ENCODE data around the gene C1QTNF6.

The C1QTNF6 gene

DNA sequence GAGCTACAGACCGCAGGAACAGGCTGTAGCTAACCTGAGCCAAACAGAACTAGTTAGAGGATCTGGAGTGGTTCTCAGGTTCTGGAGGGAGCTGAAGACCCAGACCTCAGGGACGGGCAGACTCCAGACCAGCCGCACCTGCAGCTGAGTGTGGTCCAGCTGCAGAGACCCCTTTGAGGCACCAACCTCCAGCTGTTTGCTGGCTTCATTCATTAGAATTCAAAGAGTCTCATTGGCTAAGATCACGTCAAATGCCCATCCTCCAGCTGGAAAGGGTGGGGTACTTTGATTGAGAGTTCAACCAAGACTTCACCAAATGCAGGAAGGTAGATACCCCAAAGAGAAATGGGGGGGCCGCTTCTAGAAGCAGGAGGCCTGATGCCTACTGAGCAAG lies 25.0 kb downstream of the C1QTNF6 start:
- peaks cover 2% of the 10 kb centered on the region for H3K27me3 Mint-ChIP-seq
- H3K4me3 Mint-ChIP-seq = peak overlapping the region; percentile 64
- DNase-seq (no peak), ATAC-seq (no peak)
- no peaks in the 10 kb centered on the region for H3K36me3 Mint-ChIP-seq (ENCODE audit: low read depth)
- peaks cover 91% of the 10 kb centered on the region for H3K4me1 Mint-ChIP-seq
- peak overlapping the region; percentile 97 for H3K27ac Mint-ChIP-seq
- H3K9me3 Mint-ChIP-seq = no peaks in the 10 kb centered on the region

DNA sequence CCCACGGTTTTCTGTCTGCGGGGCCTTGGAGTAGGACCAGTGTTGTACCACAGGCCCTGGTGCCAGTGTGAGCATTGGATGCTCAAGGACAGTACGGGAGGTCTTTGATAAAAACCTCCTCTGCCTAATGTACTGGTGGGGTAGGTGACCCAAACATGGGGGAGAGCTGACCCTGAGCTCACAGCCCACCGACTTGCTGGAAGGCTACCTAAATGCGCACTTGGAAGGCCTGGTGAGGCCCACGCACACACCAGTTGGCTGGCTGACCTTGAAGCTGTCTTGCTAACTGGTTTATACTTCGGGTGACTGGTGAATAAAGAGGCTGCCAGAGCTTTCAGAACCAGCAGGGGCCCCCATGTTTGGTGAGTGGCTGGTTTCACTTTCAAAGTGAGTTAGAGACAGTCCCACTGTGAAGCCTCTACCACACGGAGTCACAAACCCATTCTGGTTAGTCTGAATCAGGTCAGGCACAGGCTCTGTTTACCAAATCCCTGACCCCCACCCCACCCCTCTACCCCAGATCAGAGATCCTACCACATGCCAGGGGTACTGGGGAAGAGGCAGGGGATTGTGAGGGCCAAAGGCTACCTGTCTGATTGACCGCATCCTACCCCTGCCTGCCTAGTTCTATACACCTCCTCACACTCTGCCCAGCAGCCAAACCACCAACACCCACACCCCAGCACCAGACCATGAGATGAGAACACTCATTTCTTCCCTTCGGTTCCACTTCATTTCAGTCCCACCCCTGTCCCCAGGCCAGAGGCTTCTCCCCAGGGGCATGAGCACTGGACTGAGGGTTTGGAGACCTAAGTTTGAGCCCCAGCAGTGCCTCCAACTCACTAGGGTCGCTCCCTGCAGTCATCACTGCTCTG lies 25.6 kb downstream of the C1QTNF6 start:
- peaks cover 91% of the 10 kb centered on the region for H3K4me1 Mint-ChIP-seq
- H3K27ac Mint-ChIP-seq = peak overlapping the region; percentile 97
- no peaks in the 10 kb centered on the region for H3K36me3 Mint-ChIP-seq (ENCODE audit: low read depth)
- no peaks in the 10 kb centered on the region for H3K9me3 Mint-ChIP-seq
- H3K27me3 Mint-ChIP-seq = peaks cover 2% of the 10 kb centered on the region
- H3K4me3 Mint-ChIP-seq = peak overlapping the region; percentile 64
- peak; percentile 76 for DNase-seq
- peak; percentile 72 for ATAC-seq

DNA sequence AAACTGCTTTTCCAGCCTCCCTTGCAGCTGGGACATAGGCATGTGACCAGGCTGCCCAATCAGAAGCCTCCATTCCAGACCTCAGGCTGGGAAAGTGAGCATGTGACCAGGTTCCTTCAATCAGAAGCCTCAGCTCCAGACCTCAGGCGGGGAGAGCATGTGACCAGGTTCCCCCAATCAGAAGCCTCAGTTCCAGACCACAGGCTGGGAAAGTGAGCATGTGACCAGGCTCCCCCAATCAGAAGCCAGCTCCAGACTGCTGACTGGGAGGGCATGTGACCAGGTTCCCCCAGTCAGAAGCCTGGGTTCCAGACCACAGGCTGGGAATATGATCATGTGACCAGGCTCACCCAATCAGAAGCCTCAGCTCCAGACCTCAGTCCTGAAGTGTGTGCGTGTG lies 26.6 kb downstream of the C1QTNF6 start:
- ATAC-seq = no peak

DNA sequence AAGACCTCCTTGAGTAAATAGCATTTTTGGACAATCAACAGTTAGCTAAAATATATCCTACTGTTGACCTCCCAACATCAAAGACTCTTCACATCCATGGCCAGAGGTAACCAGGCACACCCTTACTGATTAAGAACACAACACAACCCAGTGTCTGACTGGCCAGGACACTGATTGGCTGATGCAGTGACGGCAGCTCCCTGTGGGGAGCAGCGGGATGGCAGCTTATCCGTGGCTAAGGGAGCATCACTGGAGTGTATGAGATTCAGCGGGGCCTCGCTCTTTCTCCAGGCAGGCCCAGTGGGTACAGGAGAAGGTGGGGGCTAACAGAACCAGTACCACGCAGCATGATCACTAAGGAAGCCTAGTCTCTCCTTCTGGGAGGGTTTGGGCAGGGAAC lies 28.0 kb downstream of the C1QTNF6 start:
- peak overlapping the region; percentile 17 for H3K27ac Mint-ChIP-seq
- peaks cover 2% of the 10 kb centered on the region for H3K27me3 Mint-ChIP-seq
- no peak overlapping the region for H3K4me3 Mint-ChIP-seq

More for the DNA sequence above, 26.6 kb downstream of the C1QTNF6 start:
- Mint-ChIP-seq H3K4me1 (peaks cover 88% of the 10 kb centered on the region), H3K9me3 (no peaks in the 10 kb centered on the region), H3K27ac (peak overlapping the region; percentile 97), H3K4me3 (peak overlapping the region; percentile 64), H3K27me3 (peaks cover 2% of the 10 kb centered on the region), H3K36me3 (ENCODE audit: low read depth) (no peaks in the 10 kb centered on the region)
- DNase-seq = peak; percentile 42

DNA sequence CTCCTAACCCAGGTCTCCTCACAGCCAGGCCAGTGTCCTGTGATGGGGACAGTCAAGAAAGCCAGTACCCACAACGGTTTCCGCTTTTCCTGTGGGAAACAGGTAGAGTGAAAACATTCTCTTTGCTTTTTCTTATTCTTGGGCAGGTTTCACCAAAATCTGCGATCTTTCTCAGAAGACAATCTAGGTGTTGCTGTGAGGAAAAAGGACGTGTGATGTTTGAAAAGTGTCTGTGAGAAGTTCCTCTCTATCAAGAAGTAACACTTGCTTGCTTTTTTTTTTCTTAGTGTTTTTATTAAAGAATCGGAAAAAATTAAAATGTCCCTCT lies 29.1 kb downstream of the C1QTNF6 start:
- Mint-ChIP-seq H3K4me1 (peaks cover 82% of the 10 kb centered on the region), H3K36me3 (ENCODE audit: low read depth) (no peaks in the 10 kb centered on the region), H3K4me3 (peak overlapping the region; percentile 7), H3K27ac (peak overlapping the region; percentile 50), H3K27me3 (peaks cover 2% of the 10 kb centered on the region), H3K9me3 (no peaks in the 10 kb centered on the region)
- DNase-seq = no peak
- ATAC-seq = no peak

More for the DNA sequence above, 28.0 kb downstream of the C1QTNF6 start:
- Mint-ChIP-seq H3K4me1 (peaks cover 86% of the 10 kb centered on the region), H3K36me3 (ENCODE audit: low read depth) (no peaks in the 10 kb centered on the region), H3K9me3 (no peaks in the 10 kb centered on the region)
- ATAC-seq (no peak), DNase-seq (no peak)

DNA sequence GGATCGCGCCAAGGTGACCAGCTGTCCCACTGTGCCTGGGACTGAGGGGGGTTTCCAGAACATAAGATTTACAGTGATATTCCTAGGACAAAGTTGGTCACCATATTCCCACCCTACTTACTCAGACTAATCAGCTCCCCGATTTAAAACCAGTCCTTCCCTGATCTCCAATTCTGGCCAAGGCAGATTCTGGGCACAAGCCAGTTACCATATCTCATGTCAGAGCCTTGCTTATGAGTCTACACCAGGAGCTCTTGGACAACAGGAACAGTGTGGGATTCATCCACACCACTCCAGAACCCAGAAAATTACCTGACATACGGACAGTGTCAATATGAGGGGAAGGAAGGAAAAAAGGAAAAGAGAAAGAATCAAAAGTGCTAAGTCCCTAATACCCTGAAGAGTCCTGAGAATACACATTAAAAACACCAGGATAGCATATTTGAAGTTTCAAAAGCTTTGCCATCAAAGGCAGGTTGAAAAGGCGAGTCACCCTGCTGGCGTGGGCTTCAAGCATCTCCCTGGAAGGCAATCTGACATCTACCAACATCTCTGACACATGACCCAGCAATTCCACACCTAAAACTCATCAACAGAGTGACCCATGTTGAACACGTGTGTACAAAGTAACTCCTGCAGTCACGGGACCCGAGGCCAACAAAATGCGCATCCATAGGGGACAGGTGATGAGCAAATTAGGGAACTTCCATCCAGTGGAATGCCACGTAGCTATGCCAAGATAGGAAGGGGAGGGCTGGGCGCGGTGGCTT lies 30.3 kb downstream of the C1QTNF6 start:
- Mint-ChIP-seq H3K27ac (no peak overlapping the region), H3K4me1 (peaks cover 74% of the 10 kb centered on the region), H3K36me3 (ENCODE audit: low read depth) (no peaks in the 10 kb centered on the region), H3K4me3 (no peak overlapping the region), H3K27me3 (peaks cover under 1% of the 10 kb centered on the region), H3K9me3 (no peaks in the 10 kb centered on the region)
- ATAC-seq (no peak), DNase-seq (no peak)

DNA sequence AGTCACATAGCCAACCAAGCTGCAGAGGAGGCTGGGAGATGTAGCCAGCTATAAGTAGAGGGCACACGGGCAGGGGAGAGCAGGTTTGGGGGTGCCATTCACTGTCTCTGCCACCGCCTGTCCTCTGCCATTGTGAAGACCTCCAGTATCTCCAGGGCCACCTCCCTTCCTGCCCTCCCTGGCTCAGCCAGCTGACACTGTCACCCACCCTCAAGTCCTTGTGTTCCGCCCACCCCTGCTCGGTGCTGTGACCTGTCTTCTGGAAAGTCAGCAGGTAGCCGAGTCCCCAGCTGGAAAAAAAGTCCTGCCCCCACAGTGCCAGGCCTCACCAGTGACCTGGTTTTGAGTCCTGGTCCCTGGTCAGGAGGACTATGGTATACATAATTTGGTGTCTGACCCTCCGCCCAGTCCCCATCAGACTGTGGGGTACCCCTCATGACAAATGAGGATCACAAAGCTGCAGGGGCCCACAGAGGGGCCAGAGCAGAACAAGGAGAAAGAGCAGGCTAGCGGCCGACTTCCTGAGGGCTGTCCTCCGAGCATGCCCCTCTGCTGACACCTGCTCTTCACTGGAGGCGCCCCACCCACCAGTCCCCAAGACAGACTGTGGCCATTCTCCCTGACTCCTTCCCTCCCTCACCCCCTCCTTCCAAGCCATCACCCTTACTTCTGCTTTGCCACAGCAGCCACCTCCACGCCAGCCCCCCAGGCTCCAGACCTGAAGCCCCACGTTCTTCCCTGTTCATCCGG lies 31.2 kb downstream of the C1QTNF6 start:
- H3K27me3 Mint-ChIP-seq = no peaks in the 10 kb centered on the region
- H3K36me3 Mint-ChIP-seq (ENCODE audit: low read depth) = no peaks in the 10 kb centered on the region
- peaks cover 66% of the 10 kb centered on the region for H3K4me1 Mint-ChIP-seq
- H3K4me3 Mint-ChIP-seq = no peak overlapping the region
- DNase-seq = no peak
- no peak for ATAC-seq
- H3K27ac Mint-ChIP-seq = no peak overlapping the region
- H3K9me3 Mint-ChIP-seq = no peaks in the 10 kb centered on the region

DNA sequence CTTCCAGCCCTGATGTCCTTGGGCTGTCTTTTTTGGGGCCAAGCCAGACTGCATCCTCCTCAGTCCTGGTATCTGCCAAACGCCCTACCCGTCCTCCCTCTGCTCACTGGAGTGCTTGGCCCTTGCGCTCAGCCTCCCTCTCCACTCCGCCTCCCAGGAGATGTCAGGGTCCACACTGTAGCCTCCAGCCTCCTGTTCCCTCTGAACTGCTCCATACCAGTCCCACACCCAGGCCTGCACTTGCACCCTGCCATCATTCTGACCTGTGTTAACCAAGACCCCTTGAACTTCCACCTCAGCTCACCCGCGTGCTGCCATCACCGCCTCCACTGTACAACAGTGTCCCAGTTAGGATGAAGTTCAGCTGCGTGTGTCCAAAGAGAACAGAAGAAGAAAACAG lies 32.1 kb downstream of the C1QTNF6 start:
- DNase-seq = no peak
- ATAC-seq = no peak
- H3K9me3 Mint-ChIP-seq = no peaks in the 10 kb centered on the region
- H3K4me3 Mint-ChIP-seq = no peak overlapping the region
- H3K4me1 Mint-ChIP-seq = peaks cover 62% of the 10 kb centered on the region
- no peaks in the 10 kb centered on the region for H3K27me3 Mint-ChIP-seq
- H3K36me3 Mint-ChIP-seq (ENCODE audit: low read depth) = no peaks in the 10 kb centered on the region
- H3K27ac Mint-ChIP-seq = peak overlapping the region; percentile 58

DNA sequence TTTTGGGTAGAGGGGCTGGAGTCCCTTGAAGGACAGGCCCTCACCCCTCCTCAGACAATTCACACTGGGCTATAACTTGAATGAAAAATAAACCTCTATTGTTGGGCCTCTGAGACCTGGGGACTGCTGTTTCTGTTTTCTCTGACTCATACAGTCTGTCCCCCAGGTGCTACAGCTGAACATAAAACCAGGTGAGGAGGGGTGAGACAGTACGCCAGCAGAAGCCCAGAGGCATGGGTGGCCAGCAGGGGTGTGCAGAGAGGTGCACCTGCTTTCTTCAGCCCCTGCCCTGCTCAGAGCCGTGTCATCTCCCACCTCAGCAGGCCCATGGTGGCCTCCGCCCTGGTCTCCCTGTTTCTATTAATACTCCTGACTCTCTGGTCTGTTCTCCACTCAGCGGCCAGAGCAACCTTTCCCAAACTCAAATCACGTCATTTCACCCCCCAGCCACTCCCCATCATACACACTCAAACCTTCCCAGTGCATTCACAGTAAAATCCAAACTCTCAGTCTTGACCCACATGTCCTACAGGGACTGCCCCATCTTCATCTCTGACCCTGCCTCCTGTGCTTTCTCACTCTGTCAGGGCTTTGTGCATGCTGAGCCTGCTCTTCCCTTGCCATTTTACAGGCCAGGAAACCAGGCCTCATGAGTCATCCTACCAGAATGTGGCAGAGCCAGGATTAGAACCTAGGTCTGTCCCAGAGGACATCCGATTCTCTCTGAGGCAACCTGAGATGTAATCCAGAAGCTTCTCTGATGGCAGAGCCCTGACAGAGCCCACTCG lies 32.9 kb downstream of the C1QTNF6 start:
- Mint-ChIP-seq H3K4me1 (peaks cover 66% of the 10 kb centered on the region), H3K27ac (peak overlapping the region; percentile 58), H3K9me3 (peaks cover 4% of the 10 kb centered on the region), H3K27me3 (no peaks in the 10 kb centered on the region), H3K36me3 (ENCODE audit: low read depth) (no peaks in the 10 kb centered on the region), H3K4me3 (no peak overlapping the region)
- ATAC-seq (peak; percentile 78), DNase-seq (peak; percentile 45)

DNA sequence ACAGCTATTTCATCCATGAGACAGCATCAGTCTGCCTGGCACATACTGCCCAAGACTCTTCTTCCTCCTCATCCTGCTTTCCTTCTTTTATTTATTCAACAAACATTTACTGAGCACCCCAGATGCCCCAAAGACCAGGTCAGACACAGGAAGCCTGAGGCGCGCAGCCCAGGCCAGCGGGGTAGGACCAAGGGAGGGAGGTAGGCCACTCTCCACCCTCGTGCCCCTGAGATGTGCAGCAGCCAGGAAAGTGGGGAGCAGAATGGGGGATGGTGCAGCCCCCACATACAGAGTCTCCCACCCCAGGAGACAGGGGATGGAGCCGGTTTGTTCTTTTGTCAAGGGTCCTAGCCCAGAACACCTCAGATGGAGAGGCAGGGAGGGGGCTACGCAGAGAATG lies 34.1 kb downstream of the C1QTNF6 start:
- H3K4me1 Mint-ChIP-seq = peaks cover 60% of the 10 kb centered on the region
- no peak overlapping the region for H3K27ac Mint-ChIP-seq
- no peaks in the 10 kb centered on the region for H3K36me3 Mint-ChIP-seq (ENCODE audit: low read depth)
- ATAC-seq (no peak), DNase-seq (no peak)
- H3K4me3 Mint-ChIP-seq = no peak overlapping the region
- H3K9me3 Mint-ChIP-seq = peaks cover 4% of the 10 kb centered on the region
- H3K27me3 Mint-ChIP-seq = no peaks in the 10 kb centered on the region

DNA sequence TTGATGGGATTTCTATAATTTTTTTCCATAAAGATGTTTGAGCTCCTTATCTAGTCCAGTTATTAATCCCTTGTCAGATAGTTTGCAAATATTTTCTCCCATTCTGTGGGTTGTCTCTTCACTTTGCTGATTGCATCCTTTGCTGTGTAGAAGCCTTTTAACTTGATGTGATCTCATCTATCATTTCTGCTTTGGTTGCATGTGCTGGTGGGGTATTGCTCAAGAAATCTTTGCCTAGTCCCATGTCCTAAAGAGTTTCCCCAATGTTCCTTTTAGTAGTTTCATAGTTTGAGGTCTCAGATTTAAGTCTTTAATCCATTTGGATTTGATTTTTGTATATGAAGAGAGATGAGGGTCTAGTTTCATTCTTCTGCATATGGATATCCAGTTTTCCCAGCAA lies 36.6 kb downstream of the C1QTNF6 start:
- H3K27me3 Mint-ChIP-seq = no peaks in the 10 kb centered on the region
- H3K27ac Mint-ChIP-seq = no peak overlapping the region
- no peak overlapping the region for H3K4me3 Mint-ChIP-seq
- DNase-seq (no peak), ATAC-seq (no peak)
- H3K36me3 Mint-ChIP-seq (ENCODE audit: low read depth) = peaks cover 12% of the 10 kb centered on the region
- peaks cover 4% of the 10 kb centered on the region for H3K9me3 Mint-ChIP-seq
- peaks cover 59% of the 10 kb centered on the region for H3K4me1 Mint-ChIP-seq

DNA sequence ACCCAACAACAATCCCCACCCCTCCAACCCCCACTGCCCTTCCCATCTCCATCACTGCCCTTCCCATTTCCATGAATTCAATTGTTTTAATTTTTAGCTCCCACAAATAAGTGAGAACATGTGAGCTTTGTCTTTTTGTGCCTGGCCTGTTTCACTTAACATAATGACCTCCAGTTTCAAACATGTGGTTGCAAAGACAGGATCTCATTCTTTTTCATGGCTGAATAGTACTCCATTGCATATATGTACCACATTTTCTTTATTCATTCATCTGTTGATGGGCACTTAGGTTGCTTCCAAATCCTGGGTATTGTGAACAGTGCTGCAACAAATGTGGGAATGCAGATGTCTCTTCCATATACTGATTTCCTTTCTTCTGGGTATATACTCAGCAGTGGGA lies 37.3 kb downstream of the C1QTNF6 start:
- Mint-ChIP-seq H3K27ac (peak overlapping the region; percentile 93), H3K27me3 (no peaks in the 10 kb centered on the region), H3K4me1 (peaks cover 60% of the 10 kb centered on the region), H3K9me3 (peaks cover 4% of the 10 kb centered on the region), H3K36me3 (ENCODE audit: low read depth) (peaks cover 19% of the 10 kb centered on the region), H3K4me3 (peak overlapping the region; percentile 82)
- no peak for DNase-seq
- ATAC-seq = no peak

DNA sequence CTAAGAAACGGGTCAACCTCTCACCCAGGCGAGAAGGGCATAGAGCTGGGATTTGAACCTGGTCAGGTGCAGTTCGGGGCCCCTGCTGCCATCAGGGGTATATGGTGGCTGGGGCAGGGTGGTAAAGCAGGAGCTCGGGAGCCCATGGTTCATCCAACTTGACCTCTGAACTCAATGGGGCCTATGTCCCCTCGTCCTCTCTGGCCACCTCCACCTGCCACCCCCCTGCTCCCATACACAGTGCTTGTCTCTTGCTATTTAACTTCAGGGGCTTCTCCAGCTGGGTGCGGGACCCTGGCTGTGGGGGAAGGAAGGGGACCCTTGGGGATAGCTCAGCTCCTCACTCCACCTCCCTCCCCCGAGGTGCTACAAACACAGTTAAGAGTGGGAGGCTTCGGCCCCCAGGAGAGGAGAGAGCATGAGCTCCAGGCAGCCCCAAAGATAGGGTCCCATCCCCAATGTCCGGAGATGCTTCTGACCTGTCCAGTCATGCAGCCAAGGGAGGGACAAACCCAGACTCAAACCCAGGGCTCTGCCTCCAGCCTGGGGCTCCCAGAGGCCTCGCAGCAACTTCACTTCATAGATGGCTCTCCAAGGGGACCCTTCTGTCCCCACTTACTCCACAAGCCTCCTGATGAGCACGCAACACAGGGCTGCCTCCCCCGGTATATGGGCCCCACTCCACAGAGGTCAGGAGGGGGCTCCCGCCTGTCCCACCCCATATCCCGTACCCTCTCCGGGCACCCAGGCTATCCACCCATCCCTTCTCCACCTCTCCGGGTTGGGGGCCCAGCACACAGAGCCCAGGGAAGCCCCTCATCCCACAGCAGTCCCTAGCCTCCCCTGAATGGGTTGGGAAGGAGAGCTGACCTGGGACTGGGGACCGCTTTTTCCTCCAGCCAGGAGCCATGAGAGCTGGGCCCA lies 39.0 kb downstream of the C1QTNF6 start:
- no peak for DNase-seq

More for the DNA sequence above, 39.0 kb downstream of the C1QTNF6 start:
- Mint-ChIP-seq H3K27me3 (no peaks in the 10 kb centered on the region), H3K9me3 (peaks cover 4% of the 10 kb centered on the region), H3K27ac (peak overlapping the region; percentile 93), H3K36me3 (ENCODE audit: low read depth) (peaks cover 27% of the 10 kb centered on the region), H3K4me3 (peak overlapping the region; percentile 82), H3K4me1 (peaks cover 59% of the 10 kb centered on the region)
- peak; percentile 10 for ATAC-seq

All from activated naive CD8-positive, alpha-beta T cell treated with anti-CD3 and anti-CD28 coated beads, Interleukin-2, amount 50 U/mL, for 24 hours (primary cell).